HepG2 (cell line): ENCODE measurements around the gene ATP6V0D1. TPM values are rescaled to one million over a fixed set of nuclear protein-coding genes. Genes with fewer than 3 reads are reported as not detected.
A peak's percentile ranks its signal among the peaks of the same experiment; 100 is the strongest.

Source experiments
- CBX2 ChIP-seq, 2 experiments: fragments of 200-600 bp in 1 of 2; sonication (generic); formaldehyde crosslinking in 1 of 2; IDR thresholded peaks; 2 replicates each; pipeline versions ENCODE4 v1.7.0 to v1.8.1; 2018 to 2022; ENCODE audit warnings: low read depth in 2 of 2, low read length in 1 of 2, mild to moderate bottlenecking in 1 of 2, missing genetic modification reagents in 1 of 2
- GTF3A ChIP-seq: sonication (generic); formaldehyde crosslinking; conservative IDR thresholded peaks from 2 replicates; pipeline ENCODE4 v1.4.0; 2020; ENCODE audit warnings: mild to moderate bottlenecking, missing genetic modification reagents
- HNF4A ChIP-seq: sonication (generic); formaldehyde crosslinking; IDR thresholded peaks from 2 replicates; pipeline ENCODE4 v1.4.0; 2020; ENCODE audit warnings: missing genetic modification reagents
- HOXA3 ChIP-seq: sonication (generic); formaldehyde crosslinking; IDR thresholded peaks from 2 replicates; pipeline ENCODE4 v1.5.0; 2020; ENCODE audit warnings: missing genetic modification reagents
- HOXA5 ChIP-seq: sonication (generic); formaldehyde crosslinking; IDR thresholded peaks from 2 replicates; pipeline ENCODE4 v1.4.0; 2020; ENCODE audit warnings: missing genetic modification reagents
- PRMT3 ChIP-seq: sonication (generic); formaldehyde crosslinking; IDR thresholded peaks from 2 replicates; pipeline ENCODE4 v1.8.1; 2022; ENCODE audit warnings: low read depth, mild to moderate bottlenecking, moderate library complexity, missing genetic modification reagents, borderline replicate concordance
- PTBP1 ChIP-seq: fragments of 200-400 bp; formaldehyde crosslinking; IDR thresholded peaks from 2 replicates; pipeline ENCODE4 v1.6.1; 2018; ENCODE audit warnings: low read length, low read depth; ENCODE audit not compliant: poor library complexity, severe bottlenecking
- RNF2 ChIP-seq: fragments of 450-650 bp; conservative IDR thresholded peaks from 2 replicates; pipeline ENCODE4 v1.6.1; 2016; ENCODE audit warnings: low read depth
- SMAD3 ChIP-seq: sonication (generic); formaldehyde crosslinking; IDR thresholded peaks from 2 replicates; pipeline ENCODE4 v1.4.0; 2020; ENCODE audit warnings: missing genetic modification reagents
- SP140L ChIP-seq: sonication (generic); formaldehyde crosslinking; IDR thresholded peaks from 2 replicates; pipeline ENCODE4 v1.4.0; 2020; ENCODE audit warnings: missing genetic modification reagents, borderline replicate concordance
- ZFP37 ChIP-seq: sonication (generic); formaldehyde crosslinking; IDR thresholded peaks from 2 replicates; pipeline ENCODE4 v1.4.0; 2020; ENCODE audit warnings: missing genetic modification reagents, borderline replicate concordance
- ZNF446 ChIP-seq: sonication (generic); formaldehyde crosslinking; IDR thresholded peaks from 2 replicates; pipeline ENCODE4 v1.5.0; 2020; ENCODE audit warnings: mild to moderate bottlenecking, missing genetic modification reagents
- ZNF605 ChIP-seq: sonication (generic); formaldehyde crosslinking; IDR thresholded peaks from 2 replicates; pipeline ENCODE4 v1.8.0; 2022; ENCODE audit warnings: mild to moderate bottlenecking, missing genetic modification reagents
- ZNF749 ChIP-seq: sonication (generic); formaldehyde crosslinking; IDR thresholded peaks from 2 replicates; pipeline ENCODE4 v1.8.0; 2022; ENCODE audit warnings: mild to moderate bottlenecking, missing genetic modification reagents, moderate library complexity, borderline replicate concordance
- ZSCAN25 ChIP-seq: sonication (generic); formaldehyde crosslinking; IDR thresholded peaks from 2 replicates; pipeline ENCODE4 v1.8.0; 2022; ENCODE audit warnings: mild to moderate bottlenecking, missing genetic modification reagents
- polyA plus RNA-seq, 8 experiments: library from polyadenylated mRNA; depleted of rRNA in 3 of 8; stranded (reverse) in 7 of 8; unstranded in 1 of 8; fragments of >200 nt; fragmentation: Illumina TruSeq in 4 of 8; extraction: Trizol in 4 of 8; gene quantifications; 2 replicates each; pipeline versions ENCODE4 v1.2.1 to v1.2.3, GENCODE V29; 2011 to 2016; ENCODE audit warnings: low read depth in 4 of 8, missing spikeins in 1 of 8, mixed read lengths in 1 of 8; ENCODE audit not compliant: insufficient read depth in 1 of 8
- total RNA-seq, 5 experiments: library from RNA; depleted of rRNA; stranded (reverse); fragments of >200 nt; fragmentation: Illumina TruSeq; extraction: Trizol; gene quantifications; 2 replicates each; pipeline ENCODE4 v1.2.3, GENCODE V29; 2016; ENCODE audit warnings: low read depth in 1 of 5
- TF ChIP-seq, protein P1 (sequence below): sonication (generic); formaldehyde crosslinking; IDR thresholded peaks from 2 replicates; pipeline ENCODE4 v1.4.0; 2020; ENCODE audit warnings: missing genetic modification reagents, mild to moderate bottlenecking, borderline replicate concordance
- TF ChIP-seq, protein P2 (sequence below): IDR thresholded peaks from 2 replicates; pipeline ENCODE4 v1.6.1; 2016; ENCODE audit warnings: missing compliant biosample characterization, missing genetic modification reagents, borderline replicate concordance
- TF ChIP-seq, protein P3 (sequence below): sonication (generic); formaldehyde crosslinking; IDR thresholded peaks from 2 replicates; pipeline ENCODE4 v1.5.0; 2020; ENCODE audit warnings: mild to moderate bottlenecking, missing genetic modification reagents, borderline replicate concordance
- TF ChIP-seq, protein P4 (sequence below): sonication (generic); formaldehyde crosslinking; IDR thresholded peaks from 2 replicates; pipeline ENCODE4 v1.4.0; 2020; ENCODE audit warnings: missing genetic modification reagents
- TF ChIP-seq, protein P5 (sequence below): sonication (generic); formaldehyde crosslinking; IDR thresholded peaks from 2 replicates; pipeline ENCODE4 v1.5.0; 2020; ENCODE audit warnings: missing genetic modification reagents, mild to moderate bottlenecking, borderline replicate concordance

ATP6V0D1 gene
- total and polyA plus RNA-seq, 2 of the 13 experiments (the other 11 are each of a cell fraction or from before 2014, with no cell fraction given), result 51.1 to 61.3 TPM

DNA sequence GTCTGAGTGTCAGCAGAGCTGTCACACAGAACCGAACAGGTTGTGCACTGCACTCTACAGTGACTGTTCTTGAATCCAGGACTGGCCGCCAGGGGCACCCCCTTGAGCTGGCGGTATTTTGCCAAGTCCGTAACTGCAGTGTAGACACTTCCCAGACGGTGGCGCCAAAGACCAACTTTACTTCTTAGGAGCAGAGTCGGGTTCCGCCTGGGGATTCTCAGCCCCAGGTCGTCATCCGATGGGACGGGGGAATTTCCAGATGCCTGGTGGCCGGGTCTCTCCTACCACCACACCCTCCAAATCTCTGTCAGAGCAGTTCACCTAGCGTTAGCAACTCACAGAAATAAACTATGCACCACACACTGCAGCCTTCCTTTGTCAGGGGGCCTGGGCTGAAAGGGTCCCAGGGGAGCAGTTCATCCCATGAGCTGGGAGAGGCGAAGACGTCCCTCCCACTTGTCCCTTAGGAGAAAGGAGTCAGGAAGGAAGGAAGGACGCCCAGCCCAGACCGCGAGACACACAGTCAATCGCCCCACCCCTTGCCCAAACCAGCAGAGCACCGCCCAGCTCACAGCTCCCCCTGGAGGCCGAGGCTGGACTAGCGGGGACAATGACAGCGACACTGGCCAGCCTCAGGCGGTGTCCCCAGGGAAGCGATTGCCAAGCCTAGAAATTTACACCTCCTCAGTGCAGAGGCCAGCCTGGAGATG lies 40.3 kb upstream of the ATP6V0D1 start (continued):
- TF ChIP-seq, protein P1, sequence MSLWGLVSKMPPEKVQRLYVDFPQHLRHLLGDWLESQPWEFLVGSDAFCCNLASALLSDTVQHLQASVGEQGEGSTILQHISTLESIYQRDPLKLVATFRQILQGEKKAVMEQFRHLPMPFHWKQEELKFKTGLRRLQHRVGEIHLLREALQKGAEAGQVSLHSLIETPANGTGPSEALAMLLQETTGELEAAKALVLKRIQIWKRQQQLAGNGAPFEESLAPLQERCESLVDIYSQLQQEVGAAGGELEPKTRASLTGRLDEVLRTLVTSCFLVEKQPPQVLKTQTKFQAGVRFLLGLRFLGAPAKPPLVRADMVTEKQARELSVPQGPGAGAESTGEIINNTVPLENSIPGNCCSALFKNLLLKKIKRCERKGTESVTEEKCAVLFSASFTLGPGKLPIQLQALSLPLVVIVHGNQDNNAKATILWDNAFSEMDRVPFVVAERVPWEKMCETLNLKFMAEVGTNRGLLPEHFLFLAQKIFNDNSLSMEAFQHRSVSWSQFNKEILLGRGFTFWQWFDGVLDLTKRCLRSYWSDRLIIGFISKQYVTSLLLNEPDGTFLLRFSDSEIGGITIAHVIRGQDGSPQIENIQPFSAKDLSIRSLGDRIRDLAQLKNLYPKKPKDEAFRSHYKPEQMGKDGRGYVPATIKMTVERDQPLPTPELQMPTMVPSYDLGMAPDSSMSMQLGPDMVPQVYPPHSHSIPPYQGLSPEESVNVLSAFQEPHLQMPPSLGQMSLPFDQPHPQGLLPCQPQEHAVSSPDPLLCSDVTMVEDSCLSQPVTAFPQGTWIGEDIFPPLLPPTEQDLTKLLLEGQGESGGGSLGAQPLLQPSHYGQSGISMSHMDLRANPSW (CRISPR knock-in tag), result no peak
- TF ChIP-seq HOXA3 (CRISPR knock-in tag) (peak; percentile 69), ZNF749 (CRISPR knock-in tag) (no peak), ZFP37 (peak; percentile 59; the same call in 1 of the 2 replicates), HOXA5 (peak; percentile 89; the same call in 1 of the 2 replicates), HNF4A (no peak; the same call in 1 of the 2 replicates), ZSCAN25 (CRISPR knock-in tag) (no peak), ZNF605 (CRISPR knock-in tag) (no peak), PTBP1 (no peak), GTF3A (CRISPR knock-in tag) (no peak), ZNF446 (CRISPR knock-in tag) (no peak), CBX2 (IDR thresholded peaks at IDR 0.05; ENCODE audit: low read depth, low read length) (no peak), CBX2 (CRISPR knock-in tag; IDR thresholded peaks at IDR 0.05; ENCODE audit: low read depth) (no peak), SP140L (CRISPR knock-in tag) (no peak), SMAD3 (CRISPR knock-in tag) (peak; percentile 87), RNF2 (no peak; the same call in 1 of the 2 replicates), PRMT3 (0 out of 2 replicates have a peak, but pooled peaks have one; percentile 78)
- TF ChIP-seq, protein P2, sequence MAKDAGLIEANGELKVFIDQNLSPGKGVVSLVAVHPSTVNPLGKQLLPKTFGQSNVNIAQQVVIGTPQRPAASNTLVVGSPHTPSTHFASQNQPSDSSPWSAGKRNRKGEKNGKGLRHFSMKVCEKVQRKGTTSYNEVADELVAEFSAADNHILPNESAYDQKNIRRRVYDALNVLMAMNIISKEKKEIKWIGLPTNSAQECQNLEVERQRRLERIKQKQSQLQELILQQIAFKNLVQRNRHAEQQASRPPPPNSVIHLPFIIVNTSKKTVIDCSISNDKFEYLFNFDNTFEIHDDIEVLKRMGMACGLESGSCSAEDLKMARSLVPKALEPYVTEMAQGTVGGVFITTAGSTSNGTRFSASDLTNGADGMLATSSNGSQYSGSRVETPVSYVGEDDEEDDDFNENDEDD (CRISPR knock-in tag), result peak; percentile 29; the same call in 1 of the 2 replicates
- TF ChIP-seq, protein P3, sequence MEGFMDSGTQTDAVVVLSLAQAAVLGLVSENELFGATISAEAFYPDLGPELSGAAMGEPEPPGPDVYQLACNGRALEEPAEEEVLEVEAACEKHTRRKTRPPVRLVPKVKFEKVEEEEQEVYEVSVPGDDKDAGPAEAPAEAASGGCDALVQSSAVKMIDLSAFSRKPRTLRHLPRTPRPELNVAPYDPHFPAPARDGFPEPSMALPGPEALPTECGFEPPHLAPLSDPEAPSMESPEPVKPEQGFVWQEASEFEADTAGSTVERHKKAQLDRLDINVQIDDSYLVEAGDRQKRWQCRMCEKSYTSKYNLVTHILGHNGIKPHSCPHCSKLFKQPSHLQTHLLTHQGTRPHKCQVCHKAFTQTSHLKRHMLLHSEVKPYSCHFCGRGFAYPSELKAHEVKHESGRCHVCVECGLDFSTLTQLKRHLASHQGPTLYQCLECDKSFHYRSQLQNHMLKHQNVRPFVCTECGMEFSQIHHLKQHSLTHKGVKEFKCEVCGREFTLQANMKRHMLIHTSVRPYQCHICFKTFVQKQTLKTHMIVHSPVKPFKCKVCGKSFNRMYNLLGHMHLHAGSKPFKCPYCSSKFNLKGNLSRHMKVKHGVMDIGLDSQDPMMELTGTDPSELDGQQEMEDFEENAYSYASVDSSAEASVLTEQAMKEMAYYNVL (CRISPR knock-in tag), result peak; percentile 79; the same call in 1 of the 2 replicates
- TF ChIP-seq, protein P4, sequence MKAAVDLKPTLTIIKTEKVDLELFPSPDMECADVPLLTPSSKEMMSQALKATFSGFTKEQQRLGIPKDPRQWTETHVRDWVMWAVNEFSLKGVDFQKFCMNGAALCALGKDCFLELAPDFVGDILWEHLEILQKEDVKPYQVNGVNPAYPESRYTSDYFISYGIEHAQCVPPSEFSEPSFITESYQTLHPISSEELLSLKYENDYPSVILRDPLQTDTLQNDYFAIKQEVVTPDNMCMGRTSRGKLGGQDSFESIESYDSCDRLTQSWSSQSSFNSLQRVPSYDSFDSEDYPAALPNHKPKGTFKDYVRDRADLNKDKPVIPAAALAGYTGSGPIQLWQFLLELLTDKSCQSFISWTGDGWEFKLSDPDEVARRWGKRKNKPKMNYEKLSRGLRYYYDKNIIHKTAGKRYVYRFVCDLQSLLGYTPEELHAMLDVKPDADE (CRISPR knock-in tag), result no peak
- TF ChIP-seq, protein P5, sequence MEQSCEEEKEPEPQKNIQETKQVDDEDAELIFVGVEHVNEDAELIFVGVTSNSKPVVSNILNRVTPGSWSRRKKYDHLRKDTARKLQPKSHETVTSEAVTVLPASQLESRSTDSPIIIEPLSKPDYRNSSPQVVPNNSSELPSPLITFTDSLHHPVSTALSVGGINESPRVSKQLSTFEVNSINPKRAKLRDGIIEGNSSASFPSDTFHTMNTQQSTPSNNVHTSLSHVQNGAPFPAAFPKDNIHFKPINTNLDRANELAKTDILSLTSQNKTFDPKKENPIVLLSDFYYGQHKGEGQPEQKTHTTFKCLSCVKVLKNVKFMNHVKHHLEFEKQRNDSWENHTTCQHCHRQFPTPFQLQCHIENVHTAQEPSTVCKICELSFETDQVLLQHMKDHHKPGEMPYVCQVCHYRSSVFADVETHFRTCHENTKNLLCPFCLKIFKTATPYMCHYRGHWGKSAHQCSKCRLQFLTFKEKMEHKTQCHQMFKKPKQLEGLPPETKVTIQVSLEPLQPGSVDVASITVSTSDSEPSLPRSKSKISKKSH (CRISPR knock-in tag), result no peak
